Measurements from ENCODE around the gene EIF1B.
A peak's percentile ranks its signal among the peaks of the same experiment; 100 is the strongest.
"Not testable (repeated sequence)": the region's sequence is repeated elsewhere in the genome, so short reads cannot be mapped to it uniquely, and the experiment has no call there.

EIF1B gene

DNA sequence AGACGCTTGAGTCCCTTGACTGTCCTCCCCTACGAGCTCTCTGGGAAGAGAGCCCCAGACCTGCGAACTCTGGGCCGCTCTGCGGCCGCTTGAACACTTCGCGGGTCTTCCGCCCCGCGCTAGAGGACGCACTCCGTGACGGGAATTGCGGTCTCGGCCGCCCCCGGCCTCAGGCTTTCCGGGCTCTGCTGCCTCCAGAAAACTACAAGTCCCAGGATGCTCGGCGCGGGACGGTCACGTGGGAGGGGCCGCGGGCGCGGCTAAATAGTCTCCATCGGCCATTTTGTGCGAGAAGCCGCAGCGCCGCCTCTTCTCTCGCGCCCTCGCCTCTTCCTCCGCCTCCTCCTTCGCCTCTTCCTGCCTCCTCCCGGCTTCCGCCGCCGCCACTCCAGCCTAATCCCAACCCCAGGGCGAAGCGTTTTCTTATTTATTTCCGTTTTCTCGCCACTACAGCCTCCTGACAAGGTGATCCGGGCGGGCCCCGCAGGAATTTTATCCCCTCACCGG is at the start of gene EIF1B:
Gene EIF1B, plus strand, starts transcription at position 290 of the 507 bp plus-strand sequence. CDS start 235 bp downstream, outside the sequence.
- DNase-seq, result peak; percentile 99

DNA sequence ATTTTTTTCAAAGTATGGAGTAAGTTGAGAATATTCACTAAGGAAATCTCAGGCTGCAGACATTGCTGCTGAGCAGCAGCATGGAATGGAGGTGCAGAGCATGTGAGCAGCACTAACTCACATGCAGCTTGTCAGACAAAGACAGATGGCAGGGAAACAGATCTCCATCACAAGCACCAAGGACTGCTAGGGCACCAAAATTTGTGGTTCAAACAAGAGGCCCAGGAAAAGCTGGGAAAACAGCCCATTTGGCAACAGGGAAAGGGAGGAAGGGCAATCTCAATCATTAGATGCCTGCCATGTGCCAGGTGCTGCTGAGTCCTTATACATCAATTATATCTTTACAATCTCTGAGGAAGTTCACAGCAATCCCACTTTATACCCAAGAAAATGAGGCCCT is 47.2 kb upstream of the EIF1B start:
- DNase-seq, result no peak

- DNase-seq, result no peak
Measured at GRCh38 chr3:40264451-40264850, 45.1 kb upstream of the EIF1B start.

GRCh38 chr3:40265181-40265580 is 44.3 kb upstream of the EIF1B start:
- no peak for DNase-seq

DNA sequence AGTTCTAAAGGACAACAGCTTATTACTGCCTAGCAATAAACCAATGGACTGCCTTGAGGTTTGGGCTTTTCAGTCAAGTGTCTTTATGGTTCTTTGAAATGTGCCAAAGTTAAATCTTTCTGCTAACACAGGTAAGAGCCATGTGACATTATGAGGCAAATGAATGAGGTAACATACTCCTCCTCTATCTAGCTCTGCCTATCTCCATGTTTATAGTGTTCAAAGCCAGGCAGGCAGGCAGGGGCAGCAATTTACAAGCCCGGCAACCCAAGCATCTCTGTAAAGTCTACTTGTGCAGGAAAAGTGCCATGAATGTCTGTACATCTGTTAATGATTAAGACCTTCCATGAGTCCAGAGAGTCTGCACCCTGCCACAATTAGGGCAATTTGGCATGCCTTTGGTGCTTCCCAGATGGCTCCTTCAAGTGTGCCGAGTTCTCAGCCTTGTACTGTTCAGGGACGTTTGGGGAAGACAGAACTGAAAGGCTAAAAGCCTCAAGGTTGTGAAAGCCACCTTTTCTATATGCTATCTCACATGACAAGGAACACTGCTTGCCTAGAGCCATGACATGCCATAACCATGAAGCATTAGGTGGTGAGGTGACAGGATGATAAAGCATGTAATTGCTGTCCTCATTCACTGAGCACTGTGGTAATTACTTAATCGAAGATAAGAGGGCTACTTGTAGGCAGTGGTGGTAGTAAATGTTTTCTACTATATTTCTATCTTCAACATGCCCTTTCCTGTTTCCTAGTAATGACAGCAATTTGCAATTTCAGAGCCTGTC is 41.4 kb upstream of the EIF1B start:
- DNase-seq, result no peak

DNA sequence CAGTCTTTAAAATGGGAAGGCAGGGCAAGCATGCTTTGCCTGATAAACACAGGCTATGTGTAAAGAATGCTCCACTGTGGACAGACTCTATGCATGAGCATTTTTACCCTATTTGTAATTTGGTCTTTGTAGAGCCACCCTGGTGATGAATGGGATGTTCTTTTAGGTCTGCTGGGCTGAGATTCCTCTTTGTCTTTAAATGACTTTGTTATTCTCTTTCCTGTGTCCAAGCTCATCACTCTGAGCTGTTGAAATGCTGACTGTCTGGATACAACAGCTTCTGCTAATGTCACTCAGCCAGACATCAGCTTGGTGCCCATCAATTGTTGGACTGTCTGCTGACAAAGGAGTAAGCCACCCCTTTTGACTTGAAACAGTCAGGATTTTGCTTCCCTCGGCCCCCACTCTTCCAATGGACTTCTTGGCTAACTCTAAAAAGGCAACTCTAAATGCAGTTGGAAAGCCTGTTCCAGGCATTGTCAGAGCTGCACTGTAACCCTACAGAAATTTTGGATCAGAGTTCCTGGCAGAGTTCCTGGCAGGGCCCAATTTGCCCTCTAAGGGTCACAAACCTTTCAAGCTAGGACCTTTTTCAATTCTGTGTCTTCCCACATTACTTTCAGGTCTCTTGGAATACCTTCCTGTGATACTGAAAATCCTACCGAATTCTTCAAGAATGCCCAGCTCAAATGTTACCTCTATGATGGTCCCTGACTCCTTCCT is 40.5 kb upstream of the EIF1B start:
- no peak for DNase-seq

DNA sequence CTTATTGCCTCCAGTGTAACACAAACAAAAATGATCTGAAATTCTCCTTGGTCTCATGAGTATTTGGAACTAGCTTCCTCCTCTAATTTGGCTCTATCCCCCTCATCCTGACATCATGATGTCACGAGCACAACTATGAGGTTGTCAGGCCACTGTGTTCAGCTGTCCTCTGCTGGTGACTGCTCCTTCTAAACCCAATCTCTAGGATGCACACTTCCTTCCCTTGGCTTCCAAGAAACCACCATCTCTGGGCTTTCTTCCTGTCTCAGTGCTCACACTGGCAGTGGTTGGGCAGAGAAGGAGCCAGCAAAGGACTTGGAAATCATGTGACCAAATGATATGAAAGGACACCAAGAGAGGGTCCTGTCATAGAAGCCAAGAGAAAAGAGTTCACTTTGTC is 30.7 kb upstream of the EIF1B start:
- DNase-seq, result no peak

DNA sequence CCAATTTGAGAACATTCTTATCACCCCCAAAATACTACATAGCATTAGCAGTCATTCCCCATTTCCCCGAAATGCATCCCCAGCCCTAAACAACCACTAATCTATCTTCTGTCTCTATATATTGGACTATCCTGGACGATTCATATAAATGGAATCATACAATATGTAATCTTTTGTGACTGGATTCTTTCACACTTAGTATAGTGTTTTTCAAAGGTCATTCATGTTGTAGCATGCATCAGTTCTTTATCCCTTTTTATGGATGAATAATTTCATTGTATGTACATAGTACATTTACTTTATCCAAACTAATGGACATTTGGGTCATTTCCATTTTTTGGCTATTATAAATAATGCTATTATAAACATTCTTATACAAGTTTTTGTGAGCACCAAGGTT is 27.5 kb upstream of the EIF1B start:
- DNase-seq, result no peak

- DNase-seq, result not testable (repeated sequence)
Measured at GRCh38 chr3:40283057-40283456, 26.4 kb upstream of the EIF1B start.

GRCh38 chr3:40287248-40287647 is 22.3 kb upstream of the EIF1B start:
- DNase-seq, result no peak

GRCh38 chr3:40290396-40290795 is 19.1 kb upstream of the EIF1B start:
- DNase-seq, result no peak

DNA sequence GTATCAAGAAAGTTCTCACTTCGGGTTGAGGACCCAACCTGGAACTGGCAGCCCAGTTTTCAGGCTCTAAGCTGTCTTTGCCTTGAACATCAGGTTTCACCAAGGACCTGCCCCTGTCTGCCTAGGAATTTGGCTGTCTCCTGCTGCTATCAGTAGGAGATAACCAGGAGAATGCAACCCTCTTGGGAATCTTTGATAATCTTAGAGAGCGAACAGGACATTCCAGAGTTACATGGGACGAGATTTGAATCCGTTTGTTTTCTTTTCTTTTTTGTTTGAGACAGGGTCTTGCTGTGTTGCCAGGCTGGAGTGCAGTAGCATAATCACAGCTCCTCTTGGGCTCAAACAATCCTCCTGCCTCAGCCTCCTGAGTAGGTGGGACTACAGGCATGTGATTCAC is 18.0 kb upstream of the EIF1B start:
- no peak for DNase-seq

- DNase-seq, result no peak
Measured at GRCh38 chr3:40292637-40293349, 16.7 kb upstream of the EIF1B start.

DNA sequence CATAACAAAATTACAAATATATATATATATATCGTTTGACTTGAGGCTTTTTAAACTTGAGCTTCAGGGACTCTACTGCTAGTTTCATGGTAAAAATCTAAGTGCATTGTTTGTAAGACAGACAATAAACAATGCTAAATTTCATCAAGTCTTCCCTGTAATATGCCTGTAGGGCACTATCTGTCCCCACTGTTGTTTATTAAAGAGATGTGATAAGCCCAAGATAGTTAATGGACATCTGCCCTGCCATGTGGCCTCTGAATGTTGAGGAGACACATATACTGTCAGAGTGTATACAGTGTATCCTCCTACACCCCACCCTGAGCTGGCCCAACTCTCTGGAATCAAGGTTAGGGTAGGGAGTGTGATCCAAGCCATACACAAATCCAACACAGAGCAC is 15.1 kb upstream of the EIF1B start:
- no peak for DNase-seq

DNA sequence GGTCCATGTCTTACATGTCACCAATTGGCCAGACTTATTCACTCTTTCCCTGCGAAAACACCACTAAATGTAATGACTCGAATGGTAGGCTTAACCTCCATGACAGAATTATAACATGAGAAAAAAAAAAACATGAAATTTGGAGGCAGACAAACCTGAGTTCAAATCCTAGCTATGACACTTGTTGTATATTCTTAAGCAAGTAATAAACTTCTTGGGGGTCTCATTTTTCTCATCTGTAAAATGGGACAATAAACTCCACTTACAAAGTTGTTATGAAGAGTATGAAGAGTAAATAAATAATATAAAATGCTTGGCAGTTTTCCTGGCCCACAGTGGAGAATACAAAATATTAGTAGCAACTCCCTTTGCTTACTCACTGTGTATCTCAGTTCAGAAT is 11.4 kb upstream of the EIF1B start:
- DNase-seq, result no peak

- no peak for DNase-seq
Measured at GRCh38 chr3:40299130-40299720, 10.3 kb upstream of the EIF1B start.

GRCh38 chr3:40299721-40300335 is 9.7 kb upstream of the EIF1B start:
- DNase-seq, result no peak

DNA sequence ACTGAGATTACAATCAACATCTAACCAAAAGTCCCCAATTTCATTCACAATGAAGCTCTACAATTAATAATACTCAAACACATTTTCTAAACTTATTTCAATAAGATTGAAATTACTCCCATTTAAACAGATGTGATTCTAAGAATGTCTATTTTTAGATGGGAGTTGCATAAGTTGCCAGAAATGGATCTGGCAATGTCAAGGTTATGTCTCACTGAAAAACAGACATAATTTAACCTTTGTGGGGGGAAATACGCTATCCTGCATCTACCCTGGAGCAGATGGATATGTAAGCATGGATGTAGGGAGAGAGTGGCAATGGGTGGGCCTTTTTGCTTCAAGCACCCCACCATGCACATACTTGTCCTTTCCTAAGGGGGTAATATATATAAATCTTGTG is 6.7 kb upstream of the EIF1B start:
- DNase-seq, result no peak

GRCh38 chr3:40304352-40304751 is 5.2 kb upstream of the EIF1B start:
- DNase-seq, result no peak

GRCh38 chr3:40306336-40306735 is 3.2 kb upstream of the EIF1B start:
- DNase-seq, result no peak

- DNase-seq, result no peak
Measured at GRCh38 chr3:40307176-40307575, 2.3 kb upstream of the EIF1B start.

- DNase-seq, result no peak
Measured at GRCh38 chr3:40308725-40309417, 636 bp upstream of the EIF1B start.

Data from activated effector memory CD4-positive, alpha-beta T cell treated with Interleukin-2 at 50 U/mL for 16 hours (primary cell).